OCI-LY7 (cell line): ENCODE measurements around the gene IFT25.

Experiments used
- CTCF ChIP-seq: fragments of 200-600 bp; sonication (generic); conservative IDR thresholded peaks from 2 replicates; pipeline ENCODE4 v1.5.1; 2014; ENCODE audit warnings: mild to moderate bottlenecking, antibody characterized with exemption, low read length, moderate library complexity, mixed read lengths
- EZH2phosphoT487 ChIP-seq: fragments of 200-600 bp; sonication (generic); IDR thresholded peaks from 2 replicates; pipeline ENCODE4 v1.6.1; 2018; ENCODE audit warnings: low read depth, borderline replicate concordance, mild to moderate bottlenecking, mixed run types, antibody characterized with exemption, low read length, moderate library complexity, mixed read lengths

GRCh38 chr1:53891678-53892077 lies 53.8 kb downstream of the IFT25 start:
- TF ChIP-seq CTCF (no peak), EZH2phosphoT487 (no peak)
